ENCODE data around the gene N4BP2L2. TPM values are rescaled to one million over a fixed set of nuclear protein-coding genes. Genes with fewer than 3 reads are reported as not detected.

N4BP2L2 gene
- total RNA-seq, 1 experiment from 2014 or later: 42.5 TPM

- no peaks in the 10 kb centered on the region for H3K27me3 ChIP-seq (ENCODE audit: control insufficient read depth, insufficient read depth, low read length)
- no peak for DNase-seq
- no peaks in the 10 kb centered on the region for H3K36me3 ChIP-seq (replicated peaks; ENCODE audit: control insufficient read depth, insufficient read depth, low read length)
- no peak overlapping the region for H3K4me3 ChIP-seq (ENCODE audit: insufficient read depth, low read depth, low read length)
Measured at GRCh38 chr13:32468502-32469142, 70.0 kb downstream of the N4BP2L2 start.

GRCh38 chr13:32456591-32456990 lies 82.0 kb downstream of the N4BP2L2 start:
- no peak for DNase-seq
- Histone ChIP-seq H3K4me3 (ENCODE audit: insufficient read depth, low read depth, low read length) (no peak overlapping the region), H3K27me3 (ENCODE audit: control insufficient read depth, insufficient read depth, low read length) (no peaks in the 10 kb centered on the region), H3K36me3 (replicated peaks; ENCODE audit: control insufficient read depth, insufficient read depth, low read length) (no peaks in the 10 kb centered on the region)

GRCh38 chr13:32455594-32455903 lies 83.0 kb downstream of the N4BP2L2 start:
- Histone ChIP-seq H3K36me3 (replicated peaks; ENCODE audit: control insufficient read depth, insufficient read depth, low read length) (no peaks in the 10 kb centered on the region), H3K27me3 (ENCODE audit: control insufficient read depth, insufficient read depth, low read length) (no peaks in the 10 kb centered on the region), H3K4me3 (ENCODE audit: insufficient read depth, low read depth, low read length) (no peak overlapping the region)
- no peak for DNase-seq

GRCh38 chr13:32454886-32455593 lies 83.6 kb downstream of the N4BP2L2 start:
- DNase-seq: no peak
- no peaks in the 10 kb centered on the region for H3K36me3 ChIP-seq (replicated peaks; ENCODE audit: control insufficient read depth, insufficient read depth, low read length)
- H3K4me3 ChIP-seq (ENCODE audit: insufficient read depth, low read depth, low read length): no peak overlapping the region
- no peaks in the 10 kb centered on the region for H3K27me3 ChIP-seq (ENCODE audit: control insufficient read depth, insufficient read depth, low read length)

- H3K4me3 ChIP-seq (ENCODE audit: insufficient read depth, low read depth, low read length): no peak overlapping the region
- no peaks in the 10 kb centered on the region for H3K36me3 ChIP-seq (replicated peaks; ENCODE audit: control insufficient read depth, insufficient read depth, low read length)
- no peaks in the 10 kb centered on the region for H3K27me3 ChIP-seq (ENCODE audit: control insufficient read depth, insufficient read depth, low read length)
- DNase-seq: no peak
Measured at GRCh38 chr13:32453981-32454380, 84.6 kb downstream of the N4BP2L2 start.

- no peak for DNase-seq
- no peak overlapping the region for H3K4me3 ChIP-seq (ENCODE audit: insufficient read depth, low read depth, low read length)
- H3K27me3 ChIP-seq (ENCODE audit: control insufficient read depth, insufficient read depth, low read length): no peaks in the 10 kb centered on the region
- H3K36me3 ChIP-seq (replicated peaks; ENCODE audit: control insufficient read depth, insufficient read depth, low read length): no peaks in the 10 kb centered on the region
Measured at GRCh38 chr13:32448972-32449371, 89.6 kb downstream of the N4BP2L2 start.

GRCh38 chr13:32447894-32448623 lies 90.5 kb downstream of the N4BP2L2 start:
- H3K36me3 ChIP-seq (replicated peaks; ENCODE audit: control insufficient read depth, insufficient read depth, low read length): no peaks in the 10 kb centered on the region
- no peak overlapping the region for H3K4me3 ChIP-seq (ENCODE audit: insufficient read depth, low read depth, low read length)
- no peak for DNase-seq
- H3K27me3 ChIP-seq (ENCODE audit: control insufficient read depth, insufficient read depth, low read length): no peaks in the 10 kb centered on the region

GRCh38 chr13:32446773-32447465 lies 91.7 kb downstream of the N4BP2L2 start:
- Histone ChIP-seq H3K4me3 (ENCODE audit: insufficient read depth, low read depth, low read length) (no peak overlapping the region), H3K27me3 (ENCODE audit: control insufficient read depth, insufficient read depth, low read length) (no peaks in the 10 kb centered on the region), H3K36me3 (replicated peaks; ENCODE audit: control insufficient read depth, insufficient read depth, low read length) (no peaks in the 10 kb centered on the region)
- no peak for DNase-seq

- no peak for DNase-seq
- H3K27me3 ChIP-seq (ENCODE audit: control insufficient read depth, insufficient read depth, low read length): no peaks in the 10 kb centered on the region
- no peaks in the 10 kb centered on the region for H3K36me3 ChIP-seq (replicated peaks; ENCODE audit: control insufficient read depth, insufficient read depth, low read length)
- H3K4me3 ChIP-seq (ENCODE audit: insufficient read depth, low read depth, low read length): no peak overlapping the region
Measured at GRCh38 chr13:32446220-32446619, 92.4 kb downstream of the N4BP2L2 start.

- Histone ChIP-seq H3K36me3 (replicated peaks; ENCODE audit: control insufficient read depth, insufficient read depth, low read length) (no peaks in the 10 kb centered on the region), H3K27me3 (ENCODE audit: control insufficient read depth, insufficient read depth, low read length) (no peaks in the 10 kb centered on the region), H3K4me3 (ENCODE audit: insufficient read depth, low read depth, low read length) (no peak overlapping the region)
- no peak for DNase-seq
Measured at GRCh38 chr13:32445461-32445860, 93.1 kb downstream of the N4BP2L2 start.

- Histone ChIP-seq H3K27me3 (ENCODE audit: control insufficient read depth, insufficient read depth, low read length) (no peaks in the 10 kb centered on the region), H3K36me3 (replicated peaks; ENCODE audit: control insufficient read depth, insufficient read depth, low read length) (no peaks in the 10 kb centered on the region), H3K4me3 (ENCODE audit: insufficient read depth, low read depth, low read length) (no peak overlapping the region)
- DNase-seq: no peak
Measured at GRCh38 chr13:32443111-32443510, 95.5 kb downstream of the N4BP2L2 start.

GRCh38 chr13:32438871-32439270 lies 99.7 kb downstream of the N4BP2L2 start:
- no peak for DNase-seq
- Histone ChIP-seq H3K36me3 (replicated peaks; ENCODE audit: control insufficient read depth, insufficient read depth, low read length) (no peaks in the 10 kb centered on the region), H3K27me3 (ENCODE audit: control insufficient read depth, insufficient read depth, low read length) (no peaks in the 10 kb centered on the region), H3K4me3 (ENCODE audit: insufficient read depth, low read depth, low read length) (no peak overlapping the region)

GRCh38 chr13:32432856-32433255 lies 105.7 kb downstream of the N4BP2L2 start:
- DNase-seq: no peak
- peaks cover under 1% of the 10 kb centered on the region; the same call in 1 of the 2 replicates for H3K27me3 ChIP-seq (ENCODE audit: control insufficient read depth, insufficient read depth, low read length)
- no peaks in the 10 kb centered on the region for H3K36me3 ChIP-seq (replicated peaks; ENCODE audit: control insufficient read depth, insufficient read depth, low read length)
- H3K4me3 ChIP-seq (ENCODE audit: insufficient read depth, low read depth, low read length): no peak overlapping the region

- no peak overlapping the region for H3K4me3 ChIP-seq (ENCODE audit: insufficient read depth, low read depth, low read length)
- no peak for DNase-seq
- H3K36me3 ChIP-seq (replicated peaks; ENCODE audit: control insufficient read depth, insufficient read depth, low read length): no peaks in the 10 kb centered on the region
- H3K27me3 ChIP-seq (ENCODE audit: control insufficient read depth, insufficient read depth, low read length): peaks cover 13% of the 10 kb centered on the region; the same call in 1 of the 2 replicates
Measured at GRCh38 chr13:32431361-32431760, 107.2 kb downstream of the N4BP2L2 start.

All from H7 (cell line).